Hypothalamus (tissue), 51 donors: ENCODE measurements around the gene PSMD13.
A peak's percentile ranks its signal among the peaks of the same experiment; 100 is the strongest.
"Not testable (repeated sequence)": the region's sequence is repeated elsewhere in the genome, so short reads cannot be mapped to it uniquely, and the experiment has no call there.

Experiments
- DNase-seq, 51 donors: peaks; one replicate each; lab custom pipeline; 2025; lab: John Stamatoyannopoulos, UW

PSMD13 gene

DNA sequence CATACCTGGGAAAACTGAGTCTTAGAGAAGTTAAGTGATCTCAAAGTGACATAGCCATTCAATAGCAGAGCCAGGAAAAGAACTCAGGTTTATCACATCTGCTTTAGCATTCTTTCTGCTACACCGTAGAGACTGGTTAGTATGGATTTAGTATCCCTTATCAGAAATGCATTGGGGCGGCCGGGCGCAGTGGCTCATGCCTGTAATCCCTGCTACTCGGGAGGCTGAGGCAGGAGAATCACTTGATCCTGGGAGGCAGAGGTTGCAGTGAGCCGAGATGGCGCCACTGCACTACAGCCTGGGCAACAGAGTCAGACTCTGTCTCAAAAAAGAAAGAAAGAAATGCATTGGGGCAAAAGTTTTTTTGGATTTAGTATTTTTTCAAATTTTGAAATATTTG lies 1.6 kb downstream of the PSMD13 start:
- not testable (repeated sequence) for DNase-seq

DNA sequence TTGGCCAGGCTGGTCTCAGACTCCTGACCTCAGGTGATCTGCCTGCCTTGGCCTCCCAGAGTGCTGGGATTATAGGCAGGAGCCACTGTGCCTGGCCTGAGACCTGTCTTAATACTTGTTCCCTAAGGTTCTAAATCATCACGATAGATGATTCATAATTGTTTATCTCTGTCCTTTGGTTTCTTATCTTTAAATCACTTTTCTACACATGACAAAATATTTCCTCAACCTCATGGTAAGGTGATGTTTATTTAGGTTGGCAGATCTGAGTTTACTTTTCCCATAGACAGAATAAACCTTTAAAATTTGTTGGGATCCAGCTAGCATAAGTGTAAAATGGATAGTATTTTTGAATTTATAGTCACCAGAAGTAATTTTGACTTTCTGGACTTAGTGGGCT lies 3.5 kb downstream of the PSMD13 start:
- no peak for DNase-seq

DNA sequence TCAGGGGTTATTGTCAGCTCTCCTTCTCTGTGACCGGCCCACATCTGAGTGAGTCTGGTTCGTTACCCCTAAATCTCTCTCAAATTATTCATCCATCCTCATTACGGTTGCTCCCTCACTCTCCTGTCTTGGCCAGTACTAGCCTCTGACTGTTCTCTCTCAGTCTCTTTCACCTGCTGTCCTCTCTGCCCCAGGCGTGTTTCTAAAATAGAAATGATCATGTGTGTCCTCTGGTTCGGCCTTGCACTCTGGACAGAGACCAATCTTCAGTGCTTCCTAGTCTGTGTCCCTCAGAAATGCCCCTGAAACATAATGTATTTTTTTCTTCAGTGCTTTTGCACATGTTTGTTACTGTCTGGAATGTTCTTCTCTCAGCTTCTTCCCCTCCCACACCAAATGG lies 4.9 kb downstream of the PSMD13 start:
- DNase-seq, result no peak

DNA sequence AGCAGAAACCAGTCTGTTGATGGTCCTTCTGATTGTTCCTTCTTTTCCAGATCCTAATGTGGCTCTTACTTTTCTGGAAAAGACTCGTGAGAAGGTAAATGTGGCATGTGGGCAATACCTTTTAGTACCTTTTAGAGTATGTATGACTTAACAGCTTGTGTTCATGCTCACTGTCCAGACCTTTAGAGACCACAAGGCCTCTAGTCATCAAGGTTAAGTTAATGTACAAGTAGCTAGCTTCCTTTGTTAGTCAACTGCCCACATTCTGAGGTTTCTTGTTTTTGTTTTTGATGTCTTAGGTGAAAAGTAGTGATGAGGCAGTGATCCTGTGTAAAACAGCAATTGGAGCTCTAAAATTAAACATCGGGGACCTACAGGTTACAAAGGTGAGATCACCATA lies 7.6 kb downstream of the PSMD13 start:
- no peak for DNase-seq

DNA sequence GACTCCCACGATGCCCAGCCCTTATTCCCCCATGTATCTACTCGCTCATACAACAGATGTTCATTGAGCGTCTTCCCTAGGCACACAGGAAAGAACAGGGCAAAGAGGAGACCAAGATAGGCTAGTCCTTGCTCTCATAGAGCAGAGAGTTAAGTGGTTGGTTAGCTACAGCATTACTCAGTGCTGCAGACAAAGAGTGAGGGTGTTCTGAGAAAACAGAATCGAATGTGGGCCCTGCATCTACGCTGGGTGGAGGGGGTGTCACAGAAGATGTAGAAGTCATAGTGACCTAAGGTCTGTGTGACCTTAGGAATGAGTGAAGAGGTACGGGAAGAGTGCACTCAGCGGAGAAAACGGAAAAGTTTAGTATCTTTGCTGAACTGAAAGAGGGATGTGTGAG lies 12.3 kb downstream of the PSMD13 start:
- DNase-seq, result no peak

DNA sequence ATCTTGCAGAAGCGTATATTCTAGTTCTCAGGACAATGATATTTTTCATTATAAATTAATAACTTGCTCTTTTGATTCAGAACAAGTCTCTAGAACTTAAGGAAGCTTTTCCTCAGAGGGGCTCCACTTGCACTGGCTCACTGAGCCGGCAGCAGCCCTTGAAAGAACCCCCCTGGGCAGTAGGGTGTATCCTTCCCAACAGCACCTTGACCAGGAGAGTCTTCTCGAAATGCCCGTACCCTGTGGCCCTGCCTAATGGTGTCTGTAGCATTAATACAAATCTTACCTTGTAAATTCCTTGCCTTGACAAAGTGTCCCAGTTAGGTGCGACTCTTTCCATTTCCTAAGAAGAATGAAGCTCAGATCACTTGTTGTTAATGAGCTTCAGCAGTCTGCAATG lies 13.5 kb downstream of the PSMD13 start:
- DNase-seq, result no peak

DNA sequence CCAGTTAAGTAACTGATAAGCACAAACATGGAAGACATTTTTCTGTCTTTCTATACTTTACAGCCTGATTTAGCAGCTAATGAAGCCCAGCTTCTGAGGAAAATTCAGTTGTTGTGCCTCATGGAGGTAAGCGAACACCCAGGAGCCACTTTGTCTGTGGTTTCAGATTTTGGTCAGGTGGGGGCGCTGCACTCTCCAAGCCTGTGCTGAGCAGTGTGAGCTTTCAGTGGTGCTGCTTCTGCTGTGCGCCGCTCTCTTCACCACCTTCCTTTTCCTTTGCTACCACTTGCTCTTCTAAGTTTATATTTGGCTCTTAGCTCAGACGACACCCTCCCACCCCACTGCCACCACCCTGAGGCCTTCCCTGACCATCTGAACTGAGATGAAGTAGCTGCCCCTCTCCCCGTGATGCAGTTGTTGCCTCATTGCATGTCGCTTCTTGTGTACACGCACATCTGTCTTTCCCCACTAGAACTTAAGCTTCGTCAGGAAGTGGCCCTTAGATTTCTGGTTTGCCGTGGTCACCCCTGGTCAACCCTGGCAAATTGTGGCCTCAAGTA lies 14.0 kb downstream of the PSMD13 start:
- DNase-seq, result peak in 14 of 51 donors; percentile 7 to 48 (median 26)

DNA sequence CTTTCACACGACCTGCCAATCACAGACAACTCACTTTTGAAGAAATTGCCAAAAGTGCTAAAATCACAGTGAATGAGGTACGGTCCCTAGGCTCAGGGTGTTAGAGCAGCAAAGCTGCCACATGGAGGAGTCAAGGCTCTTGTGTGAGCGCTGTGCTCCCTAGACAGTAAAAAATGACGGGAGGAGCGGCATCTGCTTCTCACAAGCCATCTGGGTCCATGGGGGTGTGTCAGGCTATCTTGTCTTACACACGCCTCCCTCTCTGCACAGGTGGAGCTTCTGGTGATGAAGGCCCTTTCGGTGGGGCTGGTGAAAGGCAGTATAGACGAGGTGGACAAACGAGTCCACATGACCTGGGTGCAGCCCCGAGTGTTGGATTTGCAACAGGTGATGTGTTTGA lies 14.8 kb downstream of the PSMD13 start:
- DNase-seq, result no peak

DNA sequence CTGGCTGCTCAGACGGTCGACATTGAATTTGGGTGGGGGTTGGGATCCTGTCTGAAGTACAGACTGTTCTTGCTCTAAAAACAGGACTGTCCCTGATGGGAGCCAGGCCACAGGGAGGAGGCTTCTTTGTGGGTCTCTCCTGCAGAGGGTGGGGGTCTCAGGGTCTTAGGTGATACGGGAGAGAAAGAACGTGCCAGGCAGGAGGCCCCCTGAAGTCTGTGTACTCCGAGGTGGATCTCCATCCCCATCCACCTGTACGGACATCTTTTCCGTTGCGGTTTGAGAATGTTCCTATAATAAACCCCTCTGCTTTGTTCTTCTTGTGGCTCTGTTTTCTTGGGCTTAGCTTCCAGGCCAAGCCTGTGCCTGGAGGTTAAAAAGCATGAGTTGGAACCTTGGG lies 15.9 kb downstream of the PSMD13 start:
- no peak for DNase-seq

DNA sequence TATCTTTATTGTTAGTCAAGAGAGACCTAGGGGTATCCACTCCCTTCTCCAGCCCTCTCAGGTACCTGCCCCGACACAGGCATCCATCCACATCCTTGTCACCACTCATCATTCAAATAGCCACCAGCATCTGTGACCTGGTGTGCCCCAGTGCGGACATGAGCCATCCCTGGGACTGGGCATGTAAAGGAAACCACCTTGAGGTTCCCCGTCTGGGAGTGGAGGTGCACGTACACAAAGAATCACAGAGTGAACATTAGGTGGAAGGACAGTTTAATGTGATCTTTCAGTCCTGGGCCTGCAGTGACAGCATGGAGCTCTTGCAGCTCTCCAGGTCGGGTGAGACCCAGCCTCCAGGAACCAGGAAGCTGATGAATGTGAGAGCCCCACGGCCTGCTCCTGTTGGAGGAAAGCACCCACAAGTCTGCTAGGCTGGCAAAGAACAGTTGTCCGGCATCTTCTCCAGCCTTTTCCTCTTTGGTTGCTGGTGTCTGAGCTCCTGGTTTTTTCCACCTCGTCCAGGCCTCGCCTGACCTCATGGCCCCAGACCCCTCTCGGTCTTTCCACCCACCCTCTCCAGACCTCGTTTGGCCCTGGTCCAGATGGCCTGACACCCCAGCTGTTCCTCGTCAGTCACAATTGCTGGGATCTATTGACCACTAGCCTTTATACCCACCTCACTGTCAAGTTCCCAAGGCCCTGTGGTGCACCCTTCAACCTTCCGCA lies 16.5 kb downstream of the PSMD13 start:
- DNase-seq, result no peak

DNA sequence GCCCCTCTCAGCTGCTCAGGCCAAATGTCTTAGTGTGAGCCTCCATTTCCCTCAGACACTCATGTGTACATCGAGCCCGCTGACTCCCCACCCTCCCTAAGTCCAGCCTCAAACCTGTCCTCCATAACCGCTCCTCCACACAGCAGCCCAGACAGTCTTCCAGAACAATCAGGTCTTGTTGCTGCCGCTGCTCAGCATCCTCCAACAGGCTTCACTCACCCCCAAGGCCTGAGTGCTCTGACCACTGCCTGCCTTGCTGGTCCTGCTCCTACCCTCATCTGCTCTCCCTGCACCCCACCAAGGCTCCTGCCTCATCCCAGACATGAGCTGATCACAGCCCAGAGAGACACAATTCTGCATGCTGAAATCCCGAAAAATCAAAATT lies 17.1 kb downstream of the PSMD13 start:
- no peak for DNase-seq

DNA sequence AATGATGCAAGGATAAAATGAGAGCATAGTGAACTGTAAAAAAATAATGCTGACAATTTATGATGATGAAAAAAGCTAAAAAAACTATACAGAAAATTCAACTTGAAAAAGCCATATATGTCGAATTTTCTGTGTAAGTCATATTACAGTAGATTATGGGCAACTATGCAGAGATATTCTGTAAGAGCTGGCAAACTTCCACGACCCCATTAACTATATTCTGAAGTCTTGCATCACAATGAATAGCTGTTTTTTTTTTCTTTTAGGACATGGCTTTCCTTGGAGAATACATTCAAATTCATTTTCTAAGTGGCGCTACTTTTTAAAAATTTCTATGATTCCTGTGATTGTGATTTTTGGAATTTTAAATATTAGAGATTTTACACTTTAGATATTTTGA lies 18.4 kb downstream of the PSMD13 start:
- no peak for DNase-seq

DNA sequence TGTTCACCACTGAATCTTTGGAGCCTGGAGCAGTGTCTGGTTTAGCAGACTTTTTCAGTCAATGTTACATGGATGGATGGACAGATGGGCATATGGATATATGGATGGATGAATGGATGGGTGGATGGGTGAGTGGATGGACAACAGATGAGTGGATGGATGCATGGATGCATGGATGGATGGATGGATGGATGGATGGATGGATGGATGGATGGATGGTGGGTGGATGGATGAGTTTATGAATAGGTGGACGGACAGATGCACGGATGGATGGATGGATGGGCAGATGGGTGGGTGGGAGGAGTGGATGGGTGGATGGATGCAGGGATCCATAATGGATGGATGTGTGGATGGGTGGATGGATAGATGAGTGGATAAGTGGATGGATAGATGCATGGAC lies 19.0 kb downstream of the PSMD13 start:
- no peak for DNase-seq

DNA sequence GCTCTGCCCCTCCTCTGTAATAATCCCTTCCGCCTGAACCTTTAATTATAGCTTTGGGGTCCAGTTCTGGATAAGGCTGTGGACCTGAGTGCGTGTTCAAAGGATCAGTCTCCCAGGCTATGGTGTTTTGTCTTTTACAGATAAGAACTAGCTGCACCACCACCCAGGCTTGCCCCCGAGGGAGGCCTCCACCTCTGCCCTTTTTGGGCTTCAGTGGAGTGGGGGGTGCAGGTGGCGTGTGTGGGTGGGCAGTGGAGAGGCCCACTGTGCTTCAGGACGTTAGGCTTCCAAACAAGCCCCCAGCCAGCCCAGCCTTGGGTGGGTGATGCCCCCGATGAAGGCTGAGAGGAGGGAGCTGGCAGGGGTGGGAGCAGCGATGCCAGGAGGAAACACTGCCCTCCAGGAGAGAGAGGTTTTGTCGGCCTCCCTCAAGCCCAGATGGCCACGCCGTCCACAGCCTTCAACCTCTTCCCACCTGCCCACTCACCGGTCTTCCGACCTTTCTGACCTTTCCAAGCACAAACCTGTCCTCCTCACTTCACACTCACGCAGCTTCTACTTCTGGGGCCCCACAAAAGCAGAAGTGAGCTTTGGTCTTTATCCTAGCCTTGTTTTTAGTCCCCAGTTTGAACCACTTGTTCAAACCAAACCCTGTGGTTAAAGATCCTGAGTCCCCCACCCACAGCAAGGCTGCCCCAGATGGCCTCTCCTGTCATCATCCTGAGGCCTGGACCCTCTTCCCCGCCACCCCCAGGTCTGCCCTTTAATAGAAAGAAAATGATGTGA lies 20.4 kb downstream of the PSMD13 start:
- no peak for DNase-seq

DNA sequence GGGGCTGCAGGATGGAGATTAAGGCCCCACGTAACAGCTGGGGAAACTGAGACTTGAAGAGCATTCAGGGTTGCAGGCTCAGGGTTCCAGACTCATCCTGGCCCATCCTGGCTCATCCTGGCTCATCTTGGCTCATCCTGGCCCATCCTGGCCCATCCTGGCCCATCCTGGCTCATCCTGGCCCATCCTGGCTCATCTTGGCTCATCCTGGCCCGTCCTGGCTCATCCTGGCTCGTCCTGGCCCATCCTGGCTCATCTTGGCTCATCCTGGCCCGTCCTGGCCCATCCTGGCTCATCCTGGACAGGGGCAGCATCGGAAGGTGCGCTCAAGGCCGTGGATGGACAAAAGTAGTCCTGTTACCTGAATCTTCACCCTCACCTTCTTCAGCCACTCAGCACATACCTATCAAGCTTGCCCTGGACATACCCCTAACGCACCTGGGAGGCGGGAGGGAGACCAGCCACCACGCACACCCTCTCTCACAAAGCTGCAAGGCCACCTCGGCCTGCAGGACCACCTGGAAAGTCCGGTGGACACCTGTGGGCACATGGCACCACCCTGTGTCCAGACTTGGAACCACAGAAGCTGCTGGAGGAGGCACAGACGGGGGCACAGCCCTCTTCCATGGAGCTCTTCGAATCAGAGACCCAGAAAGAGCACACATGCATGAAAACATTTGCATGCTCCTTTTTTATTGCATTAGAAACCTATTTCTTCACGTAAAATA lies 21.2 kb downstream of the PSMD13 start:
- no peak for DNase-seq

DNA sequence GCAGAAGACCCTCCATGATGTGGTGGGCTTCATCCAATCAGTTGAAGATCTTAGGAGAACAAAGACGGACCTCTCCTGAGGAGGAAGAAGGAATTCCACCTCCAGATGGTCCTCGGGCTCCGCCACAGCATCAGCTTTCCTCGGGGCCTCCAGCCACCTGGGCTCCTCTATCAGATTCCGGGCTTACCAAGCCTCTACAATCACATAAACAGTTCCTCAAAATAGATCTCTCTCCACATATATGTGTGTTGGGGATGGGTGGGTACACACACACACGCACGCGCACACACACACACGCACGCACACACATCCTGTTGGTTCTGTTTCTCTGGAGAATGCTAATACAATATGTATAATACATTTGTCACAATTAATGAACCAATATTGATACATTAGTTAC lies 22.6 kb downstream of the PSMD13 start:
- DNase-seq, result no peak

DNA sequence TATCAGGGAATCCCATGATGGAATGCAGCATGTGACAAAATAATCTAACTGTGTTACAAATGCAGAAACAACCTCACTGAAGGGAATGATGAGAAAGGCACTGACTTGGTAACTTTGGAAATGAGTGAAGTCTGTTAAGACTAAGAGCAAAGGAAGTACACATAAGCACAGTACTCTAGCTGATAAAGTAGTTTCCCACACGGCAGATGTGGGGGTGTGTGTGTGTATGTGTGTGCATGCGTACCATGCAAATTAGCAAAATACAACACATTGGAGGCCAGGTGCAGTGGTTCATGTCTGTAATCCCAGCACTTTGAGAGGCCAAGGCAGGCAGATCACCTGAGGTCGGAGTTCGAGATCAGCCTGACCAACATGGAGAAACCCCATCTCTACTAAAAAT lies 24.8 kb downstream of the PSMD13 start:
- no peak for DNase-seq

DNA sequence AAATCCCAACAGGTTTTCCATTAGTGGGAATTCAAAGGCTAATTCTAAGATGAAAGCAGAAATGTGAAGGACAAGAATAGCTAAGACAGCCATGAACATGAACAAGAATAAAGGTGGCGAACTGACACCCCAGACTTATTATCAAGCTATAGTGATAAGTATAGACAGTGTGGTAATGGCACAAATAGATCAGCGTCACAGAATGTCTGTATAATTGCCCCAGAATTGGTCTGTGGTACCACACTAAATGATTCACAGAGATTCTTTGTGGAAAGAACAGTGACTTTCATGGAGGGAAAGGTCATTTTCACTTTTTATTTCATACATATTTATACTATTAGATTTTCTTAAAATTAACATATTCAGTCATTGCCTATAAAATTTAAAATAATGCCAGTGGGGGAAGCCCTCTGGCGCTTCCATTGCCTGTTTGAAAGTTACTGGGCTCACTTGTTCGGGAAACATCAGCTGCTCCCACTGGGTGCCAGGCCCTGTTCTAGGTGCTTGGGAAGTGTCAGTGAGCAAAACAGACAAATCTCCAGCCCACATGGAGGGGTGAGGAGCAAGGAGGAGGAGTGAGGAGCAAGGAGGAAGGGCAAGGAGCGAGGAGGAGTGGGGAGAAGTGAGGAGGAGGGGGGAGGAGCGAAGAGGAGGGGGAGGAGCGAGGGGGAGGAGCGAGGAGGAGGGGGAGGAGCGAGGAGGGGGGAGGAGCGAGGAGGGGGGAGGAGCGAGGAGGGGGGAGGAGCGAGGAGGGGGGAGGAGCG lies 30.1 kb downstream of the PSMD13 start:
- no peak for DNase-seq

DNA sequence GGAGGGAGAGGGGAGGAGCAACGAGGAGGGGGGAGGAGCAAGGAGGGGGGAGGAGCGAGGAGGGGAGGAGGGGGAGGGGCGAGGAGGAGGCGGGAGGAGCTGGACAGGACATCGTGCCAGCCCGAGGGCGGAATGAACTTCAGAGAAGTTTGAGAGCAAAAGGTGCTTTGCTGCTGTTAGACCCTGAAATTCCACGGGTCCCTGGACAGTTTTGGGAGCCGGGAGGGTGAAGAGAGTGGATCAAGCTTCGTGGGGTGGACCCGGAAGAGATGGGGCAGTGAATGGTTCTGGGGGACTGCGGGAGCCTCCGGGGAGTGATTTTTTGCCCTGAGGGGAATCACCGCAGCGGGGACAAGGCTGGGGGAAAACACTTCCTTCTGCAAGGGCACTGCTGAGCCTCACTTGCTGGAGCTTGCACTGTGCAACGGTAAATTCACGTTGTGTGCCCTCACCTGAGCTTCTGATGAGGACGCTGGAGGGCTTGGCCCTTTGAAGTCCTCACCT lies 30.8 kb downstream of the PSMD13 start:
- no peak for DNase-seq

DNA sequence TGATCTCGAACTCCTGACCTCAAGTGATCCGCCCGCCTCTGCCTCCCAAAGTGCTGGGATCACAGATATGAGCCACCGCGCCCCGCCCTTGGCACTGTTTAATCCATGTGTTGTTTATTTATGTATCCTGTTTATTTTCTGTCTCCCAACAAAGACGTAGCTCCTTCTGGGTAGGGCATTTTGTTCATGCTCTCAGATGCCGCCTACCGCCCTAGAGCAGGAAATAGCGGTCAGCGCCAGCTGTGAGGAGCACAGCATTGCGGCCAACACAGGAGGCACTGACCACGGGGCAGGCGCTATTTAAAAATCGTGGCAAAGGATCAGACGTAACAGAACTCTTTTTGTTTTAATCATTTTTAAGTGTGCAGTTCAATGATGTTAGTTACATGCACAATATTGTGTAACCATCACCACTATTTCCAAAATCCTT lies 32.0 kb downstream of the PSMD13 start:
- DNase-seq, result peak in 13 of 51 donors; percentile 11 to 47 (median 30)
